Lung (tissue), 12 donors: ENCODE data around the gene TMCC1. TPM values are rescaled to one million over a fixed set of nuclear protein-coding genes. Genes with fewer than 3 reads are reported as not detected.

Experiments
- ATAC-seq: fragments of 200-7000 bp; cut with Tn5 transposase; one replicate; pipeline ENCODE4 v1.9.1; 2020; ENCODE audit warnings: moderate number of reproducible peaks; ENCODE audit not compliant: insufficient read depth, low FRiP score
- DNase-seq, 3 donors: peaks; one replicate each; pipeline ENCODE4 v3.0.0-alpha.2; 2013 to 2017
- H3K27ac ChIP-seq, 2 donors: one replicate each; pipeline ENCODE4 v1.5.1; 2013; ENCODE audit warnings: mild to moderate bottlenecking in 2 of 2, moderate library complexity in 2 of 2, control low read depth in 1 of 2, inconsistent platforms in 1 of 2, low read depth in 1 of 2, low read length in 1 of 2
- H3K27me3 ChIP-seq, 3 donors: one replicate each; pipeline ENCODE4 v1.5.1; 2013; ENCODE audit warnings: low read length in 2 of 3; ENCODE audit not compliant: control insufficient read depth in 3 of 3, insufficient read depth in 3 of 3
- H3K36me3 ChIP-seq, 4 donors: one replicate each; pipeline ENCODE4 v1.5.1; 2013; ENCODE audit warnings: low read length in 4 of 4, mild to moderate bottlenecking in 1 of 4, moderate library complexity in 1 of 4; ENCODE audit not compliant: control insufficient read depth in 4 of 4, insufficient read depth in 4 of 4
- H3K4me1 ChIP-seq, 5 donors: one replicate each; pipeline ENCODE4 v1.5.1; 2013; ENCODE audit warnings: low read length in 5 of 5, mild to moderate bottlenecking in 2 of 5, moderate library complexity in 1 of 5; ENCODE audit not compliant: control insufficient read depth in 5 of 5, insufficient read depth in 5 of 5
- H3K4me3 ChIP-seq: one replicate; pipeline ENCODE4 v1.5.1; 2013; ENCODE audit warnings: mild to moderate bottlenecking, control low read depth, moderate library complexity
- H3K9ac ChIP-seq, 2 donors: one replicate each; pipeline ENCODE4 v1.5.1; 2013; ENCODE audit warnings: low read length in 2 of 2, control low read depth in 1 of 2; ENCODE audit not compliant: insufficient read depth in 1 of 2
- H3K9me3 ChIP-seq, 4 donors: one replicate each; pipeline ENCODE4 v1.5.1; 2013; ENCODE audit warnings: low read length in 3 of 4, mild to moderate bottlenecking in 1 of 4, moderate library complexity in 1 of 4; ENCODE audit not compliant: control insufficient read depth in 4 of 4, insufficient read depth in 3 of 4
- WGBS, 2 donors: extraction: QIAGEN DNeasy Blood & Tissue Kit; methylation state at CpG; one replicate each; pipeline ENCODE4 v1.1.7; 2013; 5-methylcytosine and 5-hydroxymethylcytosine counted together
- polyA plus RNA-seq, 2 donors: library from polyadenylated mRNA; stranded (reverse); fragments of 200-250 nt; gene quantifications; one replicate each; pipeline ENCODE4 v1.2.1, GENCODE V29; 2013
- total RNA-seq, 2 donors: library from RNA; depleted of rRNA in 1 of 2; stranded (reverse); fragments of >200 nt in 1 of 2; gene quantifications; one replicate each; pipeline ENCODE4 v1.2.1, GENCODE V29; 2014 to 2021
- TF ChIP-seq, protein P1 (sequence below): IDR thresholded peaks from 2 replicates; pipeline ENCODE4 v1.5.1; 2012; ENCODE audit warnings: mild to moderate bottlenecking; ENCODE audit errors: control extremely low read depth, extremely low read depth
- donor health status: control.
- donor health status: control.
- donor health status: Bipolar disorder and iron deficiency.
- donor health status: healthy.
- donor health status: DM: yes; HTN: yes; CAD: no.

Gene TMCC1
- total and polyA plus RNA-seq, 4 donors: 8.7 to 39.4 (median 22.8) TPM

DNA sequence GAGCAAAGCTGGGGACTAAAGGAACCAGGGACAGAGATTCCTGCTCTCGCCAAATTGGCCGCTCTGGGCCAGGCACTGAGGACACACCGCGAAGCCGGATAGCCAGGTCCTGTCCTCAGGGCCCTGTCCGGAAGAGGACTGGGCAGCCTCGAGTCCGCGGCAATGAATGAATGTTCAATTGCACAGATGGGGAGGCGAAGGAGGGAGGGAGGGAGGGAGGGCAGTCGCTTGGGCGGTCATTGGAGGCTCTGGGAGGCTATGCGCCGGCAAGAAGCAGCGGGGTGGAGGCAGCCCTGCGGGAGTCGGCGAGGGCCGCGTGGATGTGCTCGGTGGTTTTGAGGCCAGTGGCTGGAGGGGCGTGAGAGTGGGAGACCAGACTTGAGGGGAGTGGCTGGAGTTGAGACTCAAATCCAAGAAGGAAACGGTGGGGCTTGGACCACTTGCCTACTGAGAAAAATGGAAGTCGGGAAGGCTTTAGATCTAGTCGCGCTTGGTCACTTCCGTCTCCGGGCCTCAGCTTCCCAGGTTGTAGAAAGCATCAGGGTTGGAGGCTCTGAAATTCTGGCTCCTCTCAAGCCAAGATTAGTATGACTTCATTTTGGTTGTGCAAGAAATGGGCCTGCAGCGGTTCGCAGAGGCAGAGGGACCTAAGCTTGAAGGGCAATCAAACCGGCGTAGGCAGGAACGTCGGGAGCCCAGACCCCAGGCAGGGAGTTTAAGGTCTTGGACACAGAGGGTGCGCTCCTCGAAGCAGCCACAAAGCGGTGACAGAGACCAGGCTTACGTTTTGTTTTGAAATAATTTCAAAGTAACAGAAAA lies 266.0 kb downstream of the TMCC1 start:
- Histone ChIP-seq H3K9me3 (no peaks in the 10 kb centered on the region), H3K9ac (peak overlapping the region; percentile 65), H3K36me3 (no peaks in the 10 kb centered on the region), H3K27ac (peak overlapping the region; percentile 98 to 99), H3K4me1 (peaks cover 0 to 44% (median 28%) of the 10 kb centered on the region in 5 donors), H3K4me3 (peak overlapping the region; percentile 17), H3K27me3 (no peaks in the 10 kb centered on the region)
- DNase-seq (peak; percentile 90 to 94 (median 93)), ATAC-seq (peak; percentile 39)
- WGBS, 2 donors: 2% methylated on average over 38 of the region's 38 CpGs
- TF ChIP-seq, protein P1, sequence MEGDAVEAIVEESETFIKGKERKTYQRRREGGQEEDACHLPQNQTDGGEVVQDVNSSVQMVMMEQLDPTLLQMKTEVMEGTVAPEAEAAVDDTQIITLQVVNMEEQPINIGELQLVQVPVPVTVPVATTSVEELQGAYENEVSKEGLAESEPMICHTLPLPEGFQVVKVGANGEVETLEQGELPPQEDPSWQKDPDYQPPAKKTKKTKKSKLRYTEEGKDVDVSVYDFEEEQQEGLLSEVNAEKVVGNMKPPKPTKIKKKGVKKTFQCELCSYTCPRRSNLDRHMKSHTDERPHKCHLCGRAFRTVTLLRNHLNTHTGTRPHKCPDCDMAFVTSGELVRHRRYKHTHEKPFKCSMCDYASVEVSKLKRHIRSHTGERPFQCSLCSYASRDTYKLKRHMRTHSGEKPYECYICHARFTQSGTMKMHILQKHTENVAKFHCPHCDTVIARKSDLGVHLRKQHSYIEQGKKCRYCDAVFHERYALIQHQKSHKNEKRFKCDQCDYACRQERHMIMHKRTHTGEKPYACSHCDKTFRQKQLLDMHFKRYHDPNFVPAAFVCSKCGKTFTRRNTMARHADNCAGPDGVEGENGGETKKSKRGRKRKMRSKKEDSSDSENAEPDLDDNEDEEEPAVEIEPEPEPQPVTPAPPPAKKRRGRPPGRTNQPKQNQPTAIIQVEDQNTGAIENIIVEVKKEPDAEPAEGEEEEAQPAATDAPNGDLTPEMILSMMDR: peak; percentile 86

DNA sequence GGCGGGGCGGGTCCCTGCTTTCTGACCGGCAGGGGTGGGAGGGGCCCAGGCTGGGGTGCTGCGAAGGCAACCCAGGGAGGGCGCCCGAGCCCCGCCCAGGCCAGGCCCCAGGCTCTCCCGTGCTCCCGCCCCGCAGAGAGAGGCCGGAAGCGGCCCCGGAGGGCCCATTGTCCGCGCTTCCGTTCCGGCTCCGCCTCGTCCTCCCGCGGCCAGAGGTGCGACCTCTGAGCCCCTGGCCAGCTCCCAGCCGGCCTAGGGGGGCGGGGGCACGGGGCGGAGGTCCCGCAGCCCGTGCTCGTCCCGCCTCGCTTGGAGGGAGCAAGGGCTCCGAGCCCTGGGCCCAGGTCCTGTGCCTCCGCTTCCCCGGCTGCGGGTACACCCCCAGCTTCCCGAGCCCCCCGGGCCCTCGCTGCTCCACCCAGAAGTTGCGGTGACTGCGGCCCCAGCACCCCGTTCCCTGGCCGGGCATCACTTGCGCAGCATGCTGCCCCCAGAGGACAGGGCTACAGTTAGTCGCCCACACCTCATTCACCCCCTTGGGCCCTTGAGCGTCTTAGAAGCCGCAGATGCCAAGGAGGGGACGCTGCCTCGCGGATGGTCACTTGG lies 266.7 kb downstream of the TMCC1 start:
- 0 to 1% methylated on average over 32 to 49 of the region's 49 CpGs for WGBS, 2 donors
- DNase-seq (peak; percentile 85 to 92 (median 87)), ATAC-seq (peak; percentile 86)
- peak overlapping the region; percentile 17 for H3K4me3 ChIP-seq
- peak overlapping the region; percentile 98 to 99 for H3K27ac ChIP-seq
- peak overlapping the region; percentile 65 for H3K9ac ChIP-seq
- peaks cover 0 to 44% (median 31%) of the 10 kb centered on the region in 5 donors for H3K4me1 ChIP-seq
- H3K9me3 ChIP-seq: no peaks in the 10 kb centered on the region
- H3K27me3 ChIP-seq: no peaks in the 10 kb centered on the region
- TF ChIP-seq, protein P1: no peak
- H3K36me3 ChIP-seq: no peaks in the 10 kb centered on the region

DNA sequence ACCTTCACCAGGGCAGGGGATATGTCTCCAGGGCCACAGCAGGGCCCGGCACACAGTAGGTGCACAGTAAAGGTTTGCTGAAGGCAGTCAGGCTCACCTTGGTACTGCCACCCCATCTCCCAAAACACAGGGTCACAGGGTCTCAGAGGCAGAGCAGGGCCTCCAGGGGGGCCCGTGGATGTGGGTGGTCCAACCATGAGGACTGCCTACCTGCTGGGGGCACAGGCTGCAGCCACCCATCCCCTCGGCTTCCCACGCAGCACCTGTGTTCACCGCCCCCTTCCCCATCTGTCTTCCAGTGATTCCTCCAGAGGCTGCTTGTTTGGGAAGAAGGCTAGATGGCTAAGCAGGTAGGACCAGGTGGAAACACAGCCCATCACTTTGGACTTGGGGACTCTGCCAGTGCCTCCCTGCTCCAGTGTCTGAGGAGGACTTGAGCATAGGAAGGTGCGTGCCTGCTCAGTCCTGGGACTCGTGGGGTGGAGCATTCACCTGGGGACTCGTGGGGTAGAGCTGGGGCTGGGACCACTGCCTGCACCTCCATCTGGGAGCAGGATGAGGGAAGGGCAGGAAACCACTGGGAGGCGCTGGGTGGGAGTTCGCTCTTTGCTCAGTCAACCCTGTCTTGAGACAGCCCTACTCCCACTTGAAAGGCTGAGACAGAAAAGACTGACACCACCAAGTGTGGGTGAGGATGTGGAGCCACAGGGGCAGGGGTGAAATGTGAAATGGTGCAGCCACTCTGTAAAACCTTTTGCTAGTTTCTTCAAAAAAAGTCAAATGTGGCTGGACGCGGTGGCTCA lies 268.2 kb downstream of the TMCC1 start:
- no peak for DNase-seq
- Histone ChIP-seq H3K27me3 (no peaks in the 10 kb centered on the region), H3K9ac (no peak overlapping the region), H3K4me3 (no peak overlapping the region), H3K4me1 (peaks cover 0 to 44% (median 31%) of the 10 kb centered on the region in 5 donors), H3K9me3 (no peaks in the 10 kb centered on the region), H3K36me3 (no peaks in the 10 kb centered on the region), H3K27ac (peak overlapping the region; percentile 71 to 93)
- TF ChIP-seq, protein P1: no peak
- WGBS, 2 donors: 74 to 85% methylated on average over 12 of the region's 12 CpGs
- no peak for ATAC-seq
